ENCODE measurements around the gene RALGPS2.

RALGPS2 gene

DNA sequence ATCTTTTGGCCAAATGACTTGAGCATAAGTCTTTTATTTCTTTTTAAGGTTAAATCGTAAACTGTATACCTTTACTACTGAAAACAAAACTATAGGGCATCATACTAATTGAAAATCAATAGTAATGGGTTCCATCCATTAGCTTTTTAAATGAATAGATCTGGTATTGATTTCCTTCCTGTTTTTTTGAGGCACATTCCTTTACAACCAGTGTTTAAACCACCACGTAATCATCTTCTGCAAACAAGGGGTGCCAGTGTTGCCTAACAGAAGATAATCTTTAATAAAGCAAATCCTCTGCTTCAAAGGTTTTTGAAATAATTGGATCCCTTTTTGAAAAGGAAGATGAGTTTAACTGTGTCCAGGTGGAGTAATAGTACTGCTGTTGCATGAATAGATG lies 194.5 kb downstream of the RALGPS2 start:
- no peak for DNase-seq (ENCODE audit: low read depth)

DNA sequence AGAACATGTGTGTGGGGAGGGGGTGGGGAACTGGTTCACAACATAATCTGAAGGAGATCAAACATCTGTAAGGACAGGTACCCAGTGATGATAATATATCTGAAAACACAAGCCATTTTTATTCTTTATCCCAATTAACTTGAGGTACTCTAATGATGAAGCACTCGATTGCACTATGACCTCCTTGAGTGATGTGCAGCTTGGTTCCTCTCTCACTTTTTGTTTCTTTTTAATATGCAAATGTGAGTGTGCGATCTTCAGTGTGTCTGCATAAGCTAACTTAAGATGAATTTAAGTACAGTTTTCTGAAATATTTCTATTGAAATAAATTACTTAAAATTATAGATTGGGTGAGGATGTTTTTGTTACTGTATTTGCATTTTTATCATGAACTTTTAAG lies 196.5 kb downstream of the RALGPS2 start:
- no peak for DNase-seq (ENCODE audit: low read depth)

DNA sequence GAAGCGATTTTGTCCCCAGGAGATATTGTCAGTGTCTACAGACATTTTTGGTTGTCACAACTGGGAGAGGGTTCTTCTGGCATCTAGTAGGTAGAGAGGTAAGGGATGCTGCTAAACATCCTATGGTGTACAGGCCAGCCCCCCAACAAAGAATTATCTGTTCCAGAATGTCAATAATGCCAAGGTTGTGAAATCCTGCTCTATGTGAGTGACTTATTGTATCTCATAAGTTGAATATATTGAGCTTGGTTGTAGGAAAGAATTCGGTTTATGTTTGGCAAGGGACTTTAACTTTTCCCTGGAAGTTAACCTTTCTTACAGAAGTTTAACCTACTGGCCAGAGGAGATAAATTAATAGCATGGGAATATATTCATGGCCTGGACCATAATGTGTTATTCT lies 198.5 kb downstream of the RALGPS2 start:
- DNase-seq (ENCODE audit: low read depth) = no peak

DNA sequence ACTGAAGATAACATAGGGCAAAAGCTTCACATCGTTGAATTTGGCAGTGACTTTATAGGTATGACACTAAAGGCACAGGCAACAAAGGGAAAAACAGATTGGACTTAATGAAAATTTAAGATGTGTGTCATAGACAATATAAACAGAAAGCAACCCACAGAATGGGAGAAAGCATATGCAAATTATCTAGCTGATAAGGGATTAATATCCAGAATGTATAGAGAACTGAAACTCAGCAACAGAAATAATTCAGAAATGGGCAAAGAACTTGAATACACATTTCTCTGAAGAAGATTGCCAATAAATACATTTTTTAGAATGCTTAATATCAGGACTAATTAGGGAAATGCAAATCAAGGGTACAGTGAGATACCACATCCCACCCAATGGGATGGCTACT lies 201.0 kb downstream of the RALGPS2 start:
- DNase-seq (ENCODE audit: low read depth) = no peak

DNA sequence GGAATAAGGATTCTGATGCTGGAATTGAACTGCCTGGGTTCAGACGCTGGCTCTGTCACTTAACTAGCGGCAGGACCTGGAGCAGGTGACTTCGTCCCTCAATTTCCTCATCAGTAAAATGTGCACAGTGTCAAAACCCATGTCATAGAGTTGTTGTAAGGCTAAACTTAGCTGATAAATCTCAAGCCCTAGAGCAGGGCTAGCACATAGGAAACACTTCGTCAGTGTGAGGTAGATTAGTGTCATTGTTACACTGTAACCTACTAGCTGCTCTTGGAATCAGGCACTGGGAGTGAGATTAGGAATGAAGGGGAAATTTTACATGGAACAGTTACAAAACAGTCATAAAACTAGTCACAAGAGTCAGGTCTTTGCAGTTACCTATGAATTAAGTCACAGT lies 202.0 kb downstream of the RALGPS2 start:
- no peak for DNase-seq (ENCODE audit: low read depth)

DNA sequence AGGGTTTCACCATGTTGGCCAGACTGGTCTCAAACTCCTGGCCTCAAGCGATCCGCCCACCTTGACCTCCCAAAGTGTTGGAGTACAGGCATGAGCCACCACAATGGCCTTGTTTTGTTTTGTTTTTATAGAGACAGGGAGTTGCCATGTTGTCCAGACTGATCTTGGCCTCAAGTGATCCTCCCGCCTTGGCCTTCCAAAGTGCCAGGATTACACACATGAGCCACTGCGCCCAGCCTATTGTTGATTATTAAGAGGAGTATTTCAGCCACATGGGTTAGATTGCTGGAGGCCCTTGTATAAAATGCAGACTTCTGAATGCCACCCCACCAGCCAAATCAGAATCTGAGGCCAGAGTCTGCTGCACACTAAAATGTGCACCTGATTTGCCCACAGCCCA lies 203.0 kb downstream of the RALGPS2 start:
- no peak for DNase-seq (ENCODE audit: low read depth)

DNA sequence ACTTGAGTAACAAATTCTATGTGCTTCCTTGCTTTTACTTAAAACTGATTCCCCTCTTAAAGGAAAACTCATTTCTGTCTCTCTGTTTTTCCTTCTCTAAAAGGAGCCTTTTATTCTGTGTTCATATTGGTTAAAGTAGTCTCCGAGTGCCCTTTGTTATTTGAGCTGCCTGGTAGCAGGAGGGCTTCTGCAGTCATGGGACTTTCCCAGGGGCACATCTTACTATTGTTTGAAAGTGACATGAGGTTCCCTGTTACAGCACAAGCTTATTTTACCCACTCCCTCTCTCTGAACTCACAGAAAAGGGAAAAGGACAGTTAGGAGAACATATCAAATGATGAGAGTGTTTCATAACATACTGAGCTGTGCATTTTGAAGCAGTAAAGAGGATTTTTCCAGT lies 203.9 kb downstream of the RALGPS2 start:
- DNase-seq (ENCODE audit: low read depth) = no peak

DNA sequence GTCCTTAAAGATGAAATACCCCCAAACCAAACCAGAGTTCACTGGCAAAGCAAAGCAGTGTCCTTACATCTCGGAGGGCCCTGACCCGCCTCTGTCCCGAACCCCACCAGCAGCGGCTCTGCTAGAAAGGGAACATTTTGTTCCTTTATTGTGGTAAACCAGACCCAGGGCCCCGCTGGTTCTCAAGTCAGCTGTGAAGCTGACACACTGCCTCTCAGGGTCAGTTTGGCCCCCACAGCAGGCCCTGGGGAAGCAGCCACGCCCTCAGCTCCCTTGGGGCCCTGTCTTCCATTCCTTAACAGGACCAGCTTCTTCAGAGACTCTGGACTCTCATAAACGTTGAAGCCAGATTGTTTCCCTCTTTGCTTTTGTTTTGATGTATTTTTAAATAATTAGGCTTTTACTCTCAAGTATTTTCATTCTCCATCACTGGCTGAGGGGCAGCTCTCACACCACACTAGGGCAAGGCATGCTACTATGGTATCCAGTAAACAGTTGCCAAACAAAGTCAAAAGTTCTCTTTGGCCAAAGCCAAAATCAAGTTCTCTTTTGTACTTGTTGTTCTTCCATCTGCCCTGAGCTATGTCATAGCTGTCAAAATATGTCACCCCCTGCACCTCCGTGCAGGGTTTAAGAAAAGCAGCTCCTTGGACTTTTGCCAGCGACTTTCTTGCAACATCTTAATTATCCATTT lies 207.0 kb downstream of the RALGPS2 start:
- peak; percentile 63 for DNase-seq (ENCODE audit: low read depth)

DNA sequence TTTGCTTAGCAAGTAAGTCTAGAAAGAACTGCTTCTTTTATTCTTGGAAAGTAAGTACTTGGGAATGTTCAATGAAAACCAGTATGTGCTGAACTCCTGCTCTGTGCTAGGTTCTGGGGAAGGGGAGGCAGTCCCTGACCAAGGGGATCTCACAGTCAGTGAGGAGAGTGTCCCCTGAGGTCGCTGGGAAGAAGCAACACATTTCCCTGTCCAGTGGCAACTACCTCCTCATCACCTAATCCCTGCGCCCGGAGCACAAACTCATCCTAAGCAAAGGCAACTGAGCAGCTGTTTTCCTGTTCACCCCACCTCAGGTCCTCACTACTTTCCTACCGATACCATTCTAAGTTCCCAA lies 207.5 kb downstream of the RALGPS2 start:
- no peak for DNase-seq (ENCODE audit: low read depth)

DNA sequence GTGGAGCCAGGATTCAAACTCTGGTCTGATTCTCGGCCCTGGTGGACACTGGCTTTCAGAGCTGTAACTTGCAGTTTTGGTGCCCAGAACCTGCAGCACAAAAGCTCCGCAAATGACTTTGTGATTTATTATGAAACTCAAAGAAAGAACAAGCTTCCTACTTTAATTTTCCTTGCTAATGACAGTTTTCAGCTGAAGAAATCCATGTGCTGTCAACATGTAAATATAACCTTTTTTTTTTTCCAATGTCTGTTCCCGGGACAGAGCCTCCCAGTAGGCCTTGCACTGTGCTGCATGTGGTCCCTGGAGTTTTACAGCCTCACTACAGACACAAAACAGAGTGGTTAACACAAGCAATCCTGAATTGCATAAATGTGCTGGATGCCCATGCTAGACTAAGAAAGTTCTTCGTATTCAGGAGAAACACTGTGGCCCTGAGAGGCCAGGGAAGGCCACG lies 208.1 kb downstream of the RALGPS2 start:
- DNase-seq (ENCODE audit: low read depth) = no peak

DNA sequence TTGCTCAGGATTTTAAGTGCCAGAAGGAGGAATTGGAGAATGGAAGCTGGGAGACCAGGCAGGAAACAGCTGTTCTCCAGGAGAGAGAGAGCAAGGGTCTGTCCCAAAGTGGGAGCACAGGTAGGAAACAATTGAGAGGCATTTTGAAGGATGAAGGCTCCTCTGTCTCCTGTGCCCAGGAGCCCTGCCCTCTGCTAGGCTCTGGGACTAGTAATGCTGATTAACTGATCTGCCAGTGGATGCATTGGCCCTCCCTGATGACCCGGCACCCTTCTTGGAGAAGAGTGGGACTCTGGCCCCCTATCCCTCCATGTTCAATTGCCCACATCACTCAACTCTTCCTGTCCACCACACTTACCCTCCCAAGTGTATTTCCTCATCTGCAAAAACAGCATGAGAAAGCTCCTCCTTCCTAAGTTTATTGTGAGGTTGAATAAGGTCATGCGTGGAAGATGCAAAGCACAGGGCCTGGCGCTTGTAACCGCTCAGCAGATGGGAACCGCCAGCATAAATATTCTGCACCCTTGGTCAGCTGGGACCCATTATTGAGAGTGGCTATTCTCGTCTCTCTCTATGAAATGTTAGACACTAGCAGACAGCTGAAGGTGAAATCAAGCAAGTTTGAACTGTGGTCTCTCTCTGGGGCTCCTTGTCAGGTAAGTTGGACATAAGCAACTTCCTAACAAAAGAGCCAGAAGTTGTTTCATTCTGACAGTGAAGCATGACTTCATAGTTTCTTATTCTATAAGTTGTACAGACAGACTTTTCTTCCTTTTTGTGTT lies 208.9 kb downstream of the RALGPS2 start:
- no peak for DNase-seq (ENCODE audit: low read depth)

DNA sequence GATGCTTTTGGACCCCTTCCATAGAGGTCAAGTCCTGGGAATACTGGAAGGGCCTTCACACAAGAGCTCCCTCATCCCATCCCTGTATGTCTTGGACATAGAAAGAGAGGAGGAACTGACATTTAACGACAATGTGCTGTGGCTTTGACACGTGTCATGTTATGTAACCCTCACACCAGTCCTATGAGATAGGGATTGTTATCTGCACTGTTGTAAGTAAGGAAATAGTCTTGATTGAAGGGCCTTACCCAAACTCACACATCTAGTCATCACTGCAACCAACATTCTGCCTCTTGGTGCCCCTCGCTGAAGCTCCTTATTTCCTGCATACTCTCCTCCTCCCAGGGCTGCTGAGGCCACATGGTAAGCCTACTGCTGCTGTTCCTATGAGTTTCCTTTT lies 209.5 kb downstream of the RALGPS2 start:
- no peak for DNase-seq (ENCODE audit: low read depth)

DNA sequence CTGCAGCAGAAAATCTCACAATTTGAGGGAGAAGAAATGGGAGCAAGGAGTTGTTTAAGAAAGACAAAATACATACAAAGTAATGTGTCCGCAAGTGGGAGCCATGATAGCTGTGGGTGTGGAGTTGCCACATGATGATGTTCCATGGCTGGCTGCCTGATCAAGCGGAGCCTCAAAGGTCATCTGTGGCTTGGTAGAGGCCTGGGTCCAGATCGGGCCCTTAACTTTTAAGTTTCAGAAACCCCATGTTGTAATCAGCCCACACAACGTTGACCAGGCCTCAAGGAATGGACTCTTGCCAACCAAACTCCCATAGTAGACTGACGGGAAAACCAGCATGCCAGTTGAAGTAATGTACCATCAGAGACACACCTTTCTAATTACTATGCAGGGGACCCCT lies 210.6 kb downstream of the RALGPS2 start:
- no peak for DNase-seq (ENCODE audit: low read depth)

DNA sequence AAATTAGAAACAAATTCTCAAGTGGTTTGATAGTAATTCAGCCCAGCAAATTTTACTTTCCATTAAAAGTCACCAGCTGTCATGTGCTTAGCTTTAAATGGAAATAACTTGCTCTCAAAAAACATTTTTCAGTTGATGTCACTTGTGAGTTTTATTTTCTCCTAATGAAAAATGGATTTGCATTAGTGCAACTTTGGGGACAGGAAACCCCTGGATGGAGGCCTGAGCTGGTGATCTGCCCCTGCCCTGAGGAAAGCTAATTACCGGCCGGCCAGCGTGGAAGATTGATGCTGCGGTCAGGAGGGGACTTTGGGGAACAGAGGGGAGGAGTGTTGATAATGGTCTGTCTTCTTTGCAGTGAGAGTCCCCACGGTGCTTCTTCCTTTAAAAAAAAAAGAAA lies 212.7 kb downstream of the RALGPS2 start:
- DNase-seq (ENCODE audit: low read depth) = no peak

DNA sequence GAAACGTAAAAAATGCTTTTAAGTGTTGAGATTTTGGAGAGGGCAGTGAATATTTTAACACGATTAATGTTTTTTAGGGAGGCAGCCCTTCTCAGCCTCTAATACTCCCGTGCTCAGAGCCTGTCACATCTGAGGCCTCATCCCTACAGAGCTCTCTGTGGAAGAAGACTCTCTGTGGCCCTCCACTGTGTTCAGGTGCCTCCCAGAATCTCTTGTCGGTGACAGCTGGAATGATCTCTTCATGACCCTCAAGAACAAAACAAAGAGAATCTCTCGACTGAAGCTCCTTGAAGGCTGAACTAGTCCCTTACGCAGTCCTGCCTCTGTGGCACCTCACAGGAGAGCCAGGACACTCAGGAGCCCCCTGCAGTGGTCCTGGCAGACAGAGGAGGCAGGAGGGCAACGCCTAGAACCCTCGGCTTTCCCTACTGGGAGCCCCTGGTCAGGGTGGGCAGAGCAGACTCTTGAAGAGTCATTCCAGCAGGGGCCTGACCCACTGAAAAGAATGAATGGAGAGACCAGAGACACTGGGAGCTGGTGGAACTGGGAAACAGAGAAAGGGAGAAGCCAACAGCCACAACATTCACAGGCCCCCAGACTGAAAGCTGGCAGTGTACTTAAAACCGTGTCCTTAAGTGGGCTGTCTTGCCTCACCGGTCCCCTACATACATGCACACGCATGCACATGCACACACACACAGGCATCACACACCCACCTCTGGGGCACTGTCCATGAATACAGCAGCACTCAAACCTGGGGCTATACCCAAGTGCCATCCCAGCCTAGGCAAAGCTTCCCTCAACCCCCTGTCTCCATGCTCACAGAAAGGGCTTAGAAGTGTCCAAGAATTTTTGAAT lies 213.3 kb downstream of the RALGPS2 start:
- no peak for DNase-seq (ENCODE audit: low read depth)

DNA sequence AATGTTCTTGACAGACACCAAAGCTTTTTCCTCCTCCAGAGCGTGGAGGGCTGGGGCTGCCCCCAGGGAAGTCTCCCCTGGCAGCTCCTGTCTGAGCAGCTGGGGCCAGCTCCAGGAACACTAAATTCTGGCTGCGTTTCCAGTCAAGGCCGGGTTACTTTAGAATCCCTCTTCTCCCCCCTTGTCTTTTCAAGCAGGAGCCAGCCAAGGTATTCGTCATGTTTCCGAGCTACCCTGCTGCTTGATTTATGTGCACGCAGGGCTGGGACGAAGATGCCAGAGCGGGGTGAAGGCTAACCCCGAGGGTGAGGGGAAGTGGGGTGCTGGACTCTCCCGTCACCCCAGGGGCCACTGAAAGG lies 213.9 kb downstream of the RALGPS2 start:
- no peak for DNase-seq (ENCODE audit: low read depth)

DNA sequence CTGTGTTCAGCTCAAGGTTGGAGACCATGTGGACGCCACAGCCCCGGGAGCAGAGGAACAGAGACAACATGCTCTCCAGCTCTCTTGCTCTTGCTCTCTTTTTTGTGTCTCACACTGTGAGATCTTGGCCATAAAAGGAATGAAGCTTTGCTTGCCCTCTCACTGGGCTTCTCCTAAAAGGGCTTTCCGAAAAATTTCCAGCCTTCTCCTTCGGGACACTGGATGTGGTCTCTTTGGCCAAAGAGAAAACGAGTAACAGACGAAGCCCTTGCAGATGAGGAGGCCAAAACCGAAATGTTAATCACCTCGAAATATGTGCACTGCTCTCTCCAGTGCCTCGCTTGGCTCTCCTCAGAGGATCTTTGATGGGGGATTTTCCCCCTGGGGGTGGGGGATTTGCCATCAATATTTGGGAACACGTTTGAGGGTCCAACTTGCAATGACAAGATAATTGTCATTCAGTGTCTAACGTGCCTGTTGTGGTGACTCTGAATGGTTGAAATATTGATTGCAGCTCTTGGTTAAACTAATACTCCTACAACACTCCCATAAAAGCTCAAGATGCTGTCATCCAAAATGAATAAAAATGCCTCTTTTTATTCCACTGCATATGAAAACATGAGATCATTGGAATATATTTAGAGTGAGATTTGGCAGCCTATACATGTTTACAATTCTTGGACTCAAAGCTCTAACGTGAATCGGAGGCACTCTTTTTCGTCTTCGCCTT lies 214.5 kb downstream of the RALGPS2 start:
- DNase-seq (ENCODE audit: low read depth) = no peak

DNA sequence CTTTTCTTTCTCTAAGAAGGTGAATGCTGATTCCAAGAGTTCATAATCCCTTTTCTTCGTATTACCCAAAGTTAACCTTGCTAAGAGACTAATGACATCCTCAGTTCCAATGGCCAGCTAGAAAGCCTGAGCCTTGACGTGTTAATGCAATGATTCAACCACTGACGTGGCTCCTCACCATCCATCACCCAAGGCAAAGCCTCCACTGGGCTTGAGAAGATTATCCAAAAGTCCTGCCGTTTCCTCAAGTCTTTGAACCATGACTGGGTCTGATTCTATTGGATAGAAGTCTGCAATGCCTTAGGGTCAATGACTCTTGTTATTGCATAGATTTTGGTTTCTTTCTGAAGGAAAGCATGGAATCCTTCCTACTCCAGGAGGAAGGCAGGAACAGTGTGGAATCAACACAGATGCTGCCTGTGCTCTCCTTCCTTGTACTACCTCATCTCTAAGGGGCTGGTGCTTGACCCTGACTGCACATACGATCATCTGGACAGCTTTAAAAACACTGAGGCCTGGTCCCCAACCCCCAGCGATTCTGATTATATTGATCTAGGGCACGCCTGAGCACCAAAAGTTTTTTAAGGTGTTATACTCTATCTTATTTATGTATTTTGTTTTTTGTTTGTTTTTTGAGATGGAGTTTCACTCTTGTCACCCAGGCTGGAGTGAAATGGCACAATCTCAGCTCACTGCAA lies 215.2 kb downstream of the RALGPS2 start:
- no peak for DNase-seq (ENCODE audit: low read depth)

DNA sequence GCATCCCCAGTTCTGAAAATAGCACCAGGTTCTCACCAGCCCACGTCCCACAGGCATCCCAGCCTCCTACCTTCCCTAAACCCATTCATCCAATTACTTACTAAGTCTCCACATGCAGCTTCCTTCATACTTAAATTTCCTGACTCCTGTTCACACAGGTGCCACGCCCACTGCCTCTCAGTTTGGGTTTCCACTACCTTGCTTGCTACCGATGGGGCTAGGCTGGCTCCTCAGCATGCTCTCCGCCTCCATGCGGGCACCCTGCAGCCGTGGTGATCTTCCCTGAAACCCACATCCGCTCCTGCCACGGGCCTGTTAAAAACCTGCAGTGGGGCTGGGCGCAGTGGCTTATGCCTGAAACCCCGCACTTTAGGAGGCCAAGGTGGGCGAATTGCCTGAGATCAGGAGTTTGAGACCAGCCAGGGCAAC lies 216.2 kb downstream of the RALGPS2 start:
- no peak for DNase-seq (ENCODE audit: low read depth)

DNA sequence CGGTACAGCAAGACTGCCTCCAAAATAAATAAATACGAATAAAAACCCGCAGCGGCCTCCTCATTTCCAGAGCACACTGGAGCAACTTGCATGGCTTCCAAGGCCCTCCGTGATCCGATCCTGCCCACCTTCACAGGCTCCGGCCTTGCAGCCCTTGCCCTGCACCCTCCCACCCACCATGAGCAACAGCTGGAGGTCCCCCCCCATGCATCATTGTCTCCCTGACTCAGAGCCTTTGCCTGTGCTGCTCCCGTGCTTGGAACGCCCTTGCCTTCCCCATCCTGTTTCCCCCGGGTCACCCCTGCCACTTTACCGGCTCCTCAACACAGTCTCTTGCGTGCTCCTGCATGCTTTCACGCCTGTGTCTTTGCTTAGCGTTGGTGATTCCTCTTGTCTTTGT lies 216.8 kb downstream of the RALGPS2 start:
- no peak for DNase-seq (ENCODE audit: low read depth)

All from EH (cell line).